GM19025 (cell line): ENCODE measurements around the gene ALG3.

Experiments used
- ATAC-seq: cut with Tn5 transposase; IDR thresholded peaks from one replicate; pipeline ENCODE4 v1.9.1; 2021; ENCODE audit warnings: mild to moderate bottlenecking, low read depth, moderate library complexity; ENCODE audit not compliant: unreplicated experiment

Gene ALG3

DNA sequence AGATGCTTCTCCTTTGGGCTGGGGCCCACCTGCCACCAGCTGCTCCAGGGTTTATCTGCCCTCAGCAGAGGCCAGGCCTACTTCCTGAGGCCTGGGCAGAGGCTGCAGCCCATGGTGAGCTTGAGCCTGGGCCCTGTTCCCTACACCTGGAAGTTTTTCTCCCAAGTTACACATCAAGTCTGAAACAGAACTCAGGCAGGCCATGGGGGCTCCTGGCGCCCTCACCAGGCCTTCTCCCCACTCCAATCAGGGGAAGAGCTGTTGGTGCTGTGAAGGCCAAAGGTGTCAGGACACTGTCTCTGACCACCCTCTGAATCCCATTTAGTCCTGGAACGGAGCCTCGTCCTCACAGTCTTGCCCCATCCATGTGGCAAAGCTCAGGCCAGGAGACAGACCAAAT, 12.1 kb downstream of the ALG3 start:
- no peak for ATAC-seq

DNA sequence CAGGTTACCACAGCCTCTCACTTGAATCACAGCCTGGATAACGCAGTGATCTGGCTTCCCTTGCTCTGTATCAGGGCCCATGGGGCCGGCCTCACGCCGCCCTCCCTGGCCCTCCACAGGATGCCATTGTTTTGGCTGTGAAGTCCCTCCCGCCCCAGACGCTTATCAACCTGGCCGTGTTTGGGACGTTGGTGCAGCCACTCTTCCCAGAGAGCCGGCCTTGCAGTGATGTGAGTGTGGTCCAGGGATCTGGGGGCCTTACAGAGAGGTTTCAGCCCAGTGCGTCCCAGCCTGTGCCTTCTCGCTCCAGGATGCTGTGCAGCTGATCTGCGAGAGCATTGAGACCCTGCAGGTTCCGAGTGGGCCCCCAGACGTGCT, 12.7 kb downstream of the ALG3 start:
- ATAC-seq: no peak

DNA sequence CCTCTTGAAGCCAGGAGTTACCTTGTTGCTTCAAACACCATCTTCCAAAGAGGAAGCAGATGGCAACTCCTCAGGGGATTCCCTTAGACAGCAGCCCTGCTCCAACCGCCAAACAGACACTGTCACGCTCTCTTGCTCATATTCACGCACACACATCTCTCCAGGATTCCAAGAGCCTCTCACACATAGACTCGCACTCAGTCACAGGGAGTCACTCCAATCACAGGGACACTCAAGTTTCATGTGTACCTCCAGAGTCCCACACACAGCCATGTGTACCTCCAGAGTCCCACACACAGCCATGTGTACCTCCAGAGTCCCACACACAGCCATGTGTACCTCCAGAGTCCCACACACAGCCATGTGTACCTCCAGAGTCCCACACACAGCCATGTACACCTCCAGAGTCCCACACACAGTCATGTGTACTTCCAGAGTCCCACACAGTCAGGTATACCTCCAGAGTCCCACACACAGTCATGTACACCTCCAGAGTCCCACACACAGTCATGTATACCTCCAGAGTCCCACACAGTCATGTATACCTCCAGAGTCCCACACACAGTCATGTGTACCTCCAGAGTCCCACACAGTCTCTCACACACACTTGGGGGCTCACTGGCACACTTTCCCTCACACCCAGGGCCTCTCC, 13.3 kb downstream of the ALG3 start:
- no peak for ATAC-seq

DNA sequence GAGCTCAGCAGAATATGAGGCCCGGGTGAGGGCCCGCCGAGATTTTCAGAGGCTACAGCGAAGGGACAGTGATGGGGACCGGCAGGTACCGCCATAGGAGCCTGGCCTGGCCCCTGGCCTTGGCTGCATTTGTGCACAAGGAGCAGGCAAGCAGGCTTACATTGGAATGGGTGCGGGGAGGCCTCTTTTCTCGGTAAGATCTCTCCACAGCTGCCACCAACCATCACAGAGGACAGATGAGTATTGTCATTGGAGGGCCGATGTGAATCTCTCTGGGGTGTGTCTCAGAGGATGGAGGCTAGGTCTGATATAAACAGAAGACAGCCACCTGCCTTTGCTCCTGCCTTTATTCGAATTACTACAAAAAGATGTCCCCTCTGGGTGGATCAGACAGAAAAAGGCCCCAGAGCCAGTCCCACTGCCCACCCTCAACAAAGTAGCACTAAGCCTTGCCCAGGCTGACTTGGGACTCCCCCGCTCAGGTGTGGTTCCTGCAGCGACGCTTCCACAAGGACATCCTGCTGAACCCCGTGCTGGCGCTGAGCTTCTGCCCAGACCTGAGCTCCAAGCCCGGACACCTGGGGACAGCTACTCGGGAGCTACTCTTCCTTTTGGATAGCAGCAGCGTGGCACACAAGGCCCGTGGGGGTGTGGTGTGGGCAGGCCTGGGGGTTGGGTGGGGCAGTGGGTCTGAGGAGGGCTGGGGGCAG, 13.9 kb downstream of the ALG3 start:
- ATAC-seq: no peak

DNA sequence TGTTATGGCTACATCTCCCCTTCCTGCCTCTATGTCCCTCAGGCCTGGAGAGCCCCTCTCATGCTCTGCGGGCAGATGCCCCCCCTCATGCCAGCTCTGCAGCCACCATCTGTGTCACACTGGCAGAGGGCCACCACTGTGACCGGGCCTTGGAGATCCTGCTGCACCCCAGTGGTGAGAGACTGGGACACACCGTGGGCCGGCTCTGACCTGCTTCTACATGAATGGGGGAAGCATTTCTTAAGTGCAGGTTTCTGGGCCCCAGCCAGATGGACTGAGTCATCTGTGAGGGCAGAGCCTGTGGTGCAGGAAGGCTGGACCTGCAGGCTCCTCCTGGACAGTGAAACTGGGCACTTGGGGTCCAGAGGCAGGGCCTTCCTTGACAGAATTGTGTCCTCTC, 14.5 kb downstream of the ALG3 start:
- no peak for ATAC-seq

DNA sequence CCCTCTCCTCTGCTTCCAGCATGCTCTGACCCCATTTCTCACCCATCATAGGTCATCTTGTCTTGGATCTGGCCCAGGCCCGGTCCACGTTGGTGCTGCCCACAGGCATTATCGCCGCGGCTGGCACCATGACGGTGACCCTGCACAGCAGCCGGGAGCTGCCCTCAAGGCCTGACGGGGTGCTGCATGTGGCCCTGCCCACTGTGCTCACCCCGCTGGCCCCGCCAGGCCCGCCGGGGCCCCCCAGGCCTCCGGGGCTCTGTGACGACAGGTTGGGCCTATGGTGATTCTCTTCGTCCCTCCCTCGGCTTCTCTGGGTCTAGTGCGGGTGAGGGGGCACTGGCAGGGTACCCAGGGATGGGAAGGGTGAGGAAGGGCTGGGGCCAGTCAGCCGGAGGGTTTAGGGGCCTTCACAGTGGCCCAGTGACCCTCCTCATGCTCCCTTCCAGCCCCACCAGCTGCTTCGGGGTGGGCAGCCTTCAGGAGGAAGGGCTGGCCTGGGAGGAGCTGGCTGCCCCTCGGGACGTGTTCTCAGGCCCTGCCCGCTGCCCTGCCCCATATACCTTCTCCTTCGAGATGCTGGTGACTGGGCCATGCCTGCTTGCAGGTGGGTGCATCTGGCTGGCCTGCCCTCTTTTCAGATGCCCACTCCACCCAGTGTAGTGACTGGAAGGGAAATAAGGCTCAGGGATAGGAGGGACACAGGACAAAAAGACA, 15.5 kb downstream of the ALG3 start:
- ATAC-seq: no peak

DNA sequence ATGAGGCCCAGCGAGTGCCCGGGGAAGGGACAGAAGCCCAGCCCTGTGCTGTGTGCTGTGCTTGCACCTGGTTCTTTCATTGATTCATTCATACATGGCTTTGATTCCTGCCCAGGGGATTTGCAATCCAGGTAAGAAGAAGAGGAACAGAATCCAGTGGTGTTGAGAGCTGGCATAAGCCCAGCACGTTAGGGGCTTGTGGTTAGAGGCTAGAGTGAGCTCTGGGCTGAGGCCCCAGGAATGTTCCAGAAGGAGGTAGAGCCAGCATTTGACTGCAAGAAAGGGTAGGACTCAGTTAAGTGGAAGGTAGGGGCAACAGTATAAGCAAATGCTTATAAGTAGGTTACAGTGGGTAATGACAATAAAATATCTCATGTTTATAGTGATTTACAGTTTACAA, 17.1 kb downstream of the ALG3 start:
- no peak for ATAC-seq

DNA sequence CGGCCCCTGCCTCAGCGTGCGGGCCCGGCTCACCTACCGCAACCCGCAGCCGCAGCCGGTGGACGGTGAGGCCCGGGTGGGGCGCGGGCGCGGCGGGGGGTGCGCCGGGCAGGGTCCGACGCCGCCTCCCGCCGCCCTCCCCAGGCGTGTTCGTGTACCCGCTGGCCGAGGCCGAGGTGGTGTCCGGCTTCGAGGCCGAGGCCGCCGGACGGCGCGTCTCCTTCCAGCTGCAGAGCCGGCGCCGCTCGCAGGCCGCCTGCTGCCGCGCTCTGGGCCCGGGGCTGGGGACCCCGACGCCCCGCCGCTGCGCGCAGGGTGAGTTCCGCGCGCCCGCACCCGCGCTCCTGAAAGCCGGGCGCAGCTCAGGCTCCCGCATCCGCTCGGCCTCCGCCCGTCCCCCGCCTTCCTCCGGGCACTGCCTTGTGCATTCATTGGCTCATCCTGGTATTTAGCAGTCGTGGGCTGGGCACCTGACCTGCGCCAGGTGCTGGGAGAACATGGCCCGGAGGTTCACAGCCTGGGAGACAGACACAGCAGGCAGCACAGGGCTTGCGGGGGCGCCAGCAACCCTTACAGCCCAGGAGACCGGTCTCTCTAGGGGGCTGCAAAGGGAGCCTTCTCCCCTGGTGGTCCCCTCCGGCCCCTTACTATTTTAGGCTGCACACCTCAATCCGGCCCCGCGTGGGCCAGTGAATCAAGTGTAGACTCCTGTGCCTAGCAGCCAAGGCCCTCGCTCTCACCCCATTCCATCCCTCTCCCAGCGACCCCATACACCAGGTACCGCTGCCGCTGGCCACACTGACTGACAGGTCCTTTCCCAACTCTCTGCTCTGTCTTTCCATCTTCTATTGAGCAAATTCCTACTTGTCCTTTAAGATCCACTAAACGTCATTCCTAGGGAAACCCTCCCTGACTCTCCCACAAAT, 17.9 kb downstream of the ALG3 start:
- ATAC-seq: no peak

DNA sequence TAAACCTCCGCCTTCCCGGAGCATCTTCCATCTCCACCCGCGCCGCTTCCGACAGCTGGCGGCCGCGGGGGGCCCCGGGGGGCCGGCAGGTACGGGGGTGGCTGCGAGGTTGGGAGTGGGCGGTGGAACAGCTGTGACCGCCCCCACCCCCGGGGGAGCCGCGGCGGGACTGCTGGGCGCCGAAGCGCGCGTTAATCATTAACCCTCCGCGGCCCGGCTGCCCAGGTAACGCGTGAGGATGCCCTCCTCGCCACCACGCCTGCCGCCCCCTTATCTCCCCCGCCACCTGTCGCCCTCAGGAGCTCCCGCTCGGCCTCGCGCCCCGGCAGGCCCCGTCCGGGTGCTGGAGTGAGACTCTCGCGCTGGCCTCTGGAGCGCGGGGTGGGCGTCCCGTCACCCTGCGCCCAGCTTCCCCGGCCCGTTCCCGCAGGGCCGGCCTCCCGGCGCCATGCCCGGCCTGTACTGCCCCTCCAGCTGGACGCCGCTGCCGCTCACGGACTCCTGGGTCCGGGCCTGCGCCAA, 18.6 kb downstream of the ALG3 start:
- ATAC-seq: no peak

DNA sequence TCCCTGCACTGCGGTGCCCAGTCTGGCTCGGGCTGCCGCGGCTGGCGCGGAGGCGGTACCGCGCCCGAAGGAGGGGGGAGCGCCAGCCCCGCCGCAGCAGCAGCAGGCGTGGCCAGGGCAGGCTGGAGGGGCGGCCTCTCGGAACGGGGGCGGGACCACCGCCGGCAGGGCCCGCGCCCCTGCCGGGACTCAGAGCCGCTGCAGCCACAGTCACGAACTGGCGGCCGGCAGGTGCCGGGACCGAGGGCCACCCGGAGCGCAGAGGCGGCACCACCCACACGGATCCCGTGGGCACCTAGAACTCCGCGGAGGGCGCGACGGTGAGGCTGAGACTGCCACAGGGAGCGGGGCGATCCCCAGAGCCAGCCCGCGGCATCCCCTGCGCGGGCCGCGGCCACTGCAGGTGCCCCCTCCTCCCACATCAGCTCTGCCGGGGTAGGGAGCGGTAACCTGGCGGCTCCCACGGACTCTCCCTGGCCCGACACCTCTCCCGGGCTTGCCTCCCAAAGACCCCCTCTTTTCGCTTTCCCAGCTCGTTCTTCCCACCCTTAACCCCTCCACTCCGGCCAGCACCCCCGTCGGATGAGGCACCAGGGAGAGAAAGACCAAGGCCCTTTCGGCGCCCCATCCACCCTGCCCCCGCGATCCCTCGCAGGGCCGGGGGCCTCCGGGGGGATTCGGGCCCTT, 19.2 kb downstream of the ALG3 start, which contains the start of gene VWA5B2:
TSS of gene VWA5B2 (plus strand) at position 192 of the 687 bp plus-strand sequence. CDS start 944 bp downstream, outside the sequence.
- ATAC-seq: peak; percentile 77

DNA sequence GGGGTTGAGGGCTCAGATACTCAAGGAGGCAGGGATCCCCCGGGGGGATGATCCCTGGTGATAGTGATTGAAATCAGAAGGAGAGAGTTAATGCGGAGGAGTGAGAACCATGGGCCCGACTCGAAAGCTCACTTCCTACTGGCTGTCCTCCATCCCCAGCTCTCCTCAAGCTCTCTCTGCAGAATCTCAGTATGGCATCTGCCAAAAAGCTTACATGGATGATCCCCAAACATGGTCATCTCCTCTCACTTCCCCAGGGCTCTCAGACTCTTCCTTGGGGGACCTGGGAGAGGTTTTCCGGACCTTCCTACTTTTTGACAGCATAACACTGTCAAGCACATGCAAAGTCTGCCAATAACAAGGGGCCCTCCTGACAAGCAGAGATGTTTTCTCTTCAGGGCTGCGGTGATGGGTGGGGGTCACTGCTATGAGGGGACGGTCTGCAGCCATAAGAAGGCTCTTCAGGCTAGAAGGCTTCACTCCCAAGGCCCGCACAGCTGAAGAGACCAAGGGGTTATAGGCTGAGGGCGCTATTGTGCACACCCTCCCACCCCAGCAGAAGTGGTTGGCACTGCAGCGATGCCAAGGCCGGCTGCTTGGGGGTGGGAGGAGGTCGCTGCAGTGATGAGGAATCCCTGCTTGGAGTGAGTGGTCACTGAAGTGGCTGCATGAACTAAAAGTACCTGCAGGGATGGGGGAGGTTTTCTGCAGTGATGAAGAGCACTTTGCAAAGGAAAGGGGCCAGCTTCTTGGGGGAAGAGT, 20.2 kb downstream of the ALG3 start:
- no peak for ATAC-seq

DNA sequence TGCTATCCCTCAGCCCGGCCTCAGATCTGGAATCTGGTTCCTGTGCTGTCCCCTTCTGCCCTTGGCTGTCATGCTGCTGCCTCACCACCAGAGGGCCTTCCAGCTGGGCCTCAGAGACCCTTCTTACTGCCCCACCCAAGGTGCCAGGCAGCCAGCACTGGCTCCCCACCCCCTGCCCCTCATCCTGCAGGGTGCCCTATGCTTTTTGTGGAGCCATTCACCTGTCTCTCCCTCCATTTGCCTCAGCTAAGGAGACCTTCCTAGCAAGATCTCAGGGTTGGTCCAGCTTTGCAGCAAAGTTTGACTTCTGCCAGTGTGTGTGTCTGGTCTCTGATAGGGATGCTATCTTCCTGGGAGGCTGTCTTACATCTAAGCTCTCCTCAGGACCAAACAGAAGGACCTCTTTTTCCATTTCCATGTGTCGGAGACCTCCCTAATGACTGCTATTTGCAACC, 21.3 kb downstream of the ALG3 start:
- ATAC-seq: no peak

DNA sequence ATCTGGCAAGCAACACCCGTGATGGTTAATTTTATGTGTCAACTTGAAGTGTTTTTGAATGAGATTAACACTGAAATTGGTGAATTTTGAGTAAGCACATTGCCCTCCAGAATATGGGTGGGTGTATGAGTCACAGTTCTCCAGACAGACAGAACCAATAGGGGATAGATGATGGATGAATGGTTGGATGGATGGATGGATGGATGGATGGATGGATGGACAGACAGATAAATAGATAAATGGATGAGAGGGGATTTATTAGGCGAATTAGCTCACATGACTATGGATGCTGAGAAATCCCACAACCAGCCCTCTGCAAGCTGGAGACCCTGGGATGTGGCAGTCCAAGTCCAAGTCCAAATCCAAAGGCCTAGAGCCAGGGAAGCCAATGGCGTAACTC, 24.8 kb downstream of the ALG3 start:
- no peak for ATAC-seq

DNA sequence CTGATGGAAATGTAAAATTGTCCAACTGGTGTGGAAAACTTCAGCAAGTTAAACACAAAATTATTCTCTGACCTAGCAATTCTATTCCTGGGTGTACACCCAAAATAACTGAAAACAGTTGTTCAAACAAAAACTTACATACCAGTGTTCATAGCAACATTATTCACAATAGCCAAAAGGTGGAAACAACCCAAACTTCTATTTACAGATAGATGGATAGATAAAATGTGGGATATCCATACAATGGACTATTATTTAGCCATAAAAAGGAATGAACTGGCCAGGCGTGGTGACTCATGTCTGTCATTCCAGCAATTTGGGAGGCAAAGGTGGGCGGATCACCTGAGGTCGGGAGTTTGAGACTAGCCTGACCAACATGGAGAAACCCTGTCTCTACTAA, 26.2 kb downstream of the ALG3 start:
- ATAC-seq: no peak

DNA sequence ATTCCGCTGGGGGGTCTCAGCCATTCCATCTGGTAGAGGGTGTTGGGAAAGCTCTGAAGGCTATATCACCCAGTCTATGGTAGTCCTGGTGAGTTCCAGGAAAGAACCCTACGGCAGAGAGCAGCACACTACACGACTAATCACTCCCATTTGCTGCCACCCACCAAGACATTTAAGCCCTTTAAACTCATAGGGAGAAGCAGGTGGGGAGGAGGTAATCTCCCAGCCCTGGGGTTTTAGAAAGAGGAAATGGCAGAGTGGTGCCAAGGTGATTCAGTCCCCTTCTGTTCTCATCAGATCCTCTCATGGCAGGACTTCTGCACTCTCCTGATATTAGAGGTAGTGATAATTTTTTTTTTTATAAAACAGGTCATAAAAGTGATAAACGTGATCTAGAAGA, 29.9 kb downstream of the ALG3 start:
- no peak for ATAC-seq

DNA sequence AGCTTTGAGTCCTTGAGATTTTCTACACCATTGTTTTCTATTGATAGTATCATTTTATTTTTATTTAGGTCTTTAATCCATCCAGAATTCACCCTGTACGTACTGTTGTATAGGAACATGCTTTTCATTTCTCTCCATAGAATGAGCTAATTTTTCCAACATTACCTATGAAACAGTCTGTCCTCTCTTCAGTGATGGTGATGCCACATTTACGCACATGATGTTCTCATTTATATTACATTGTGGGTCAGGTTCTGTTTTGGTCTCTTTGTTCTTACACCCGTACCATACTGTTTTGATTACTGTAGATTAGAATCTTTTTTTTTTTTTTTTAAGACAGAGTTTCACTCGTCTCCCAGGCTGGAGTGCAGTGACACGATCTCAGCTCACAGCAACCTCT, 37.0 kb downstream of the ALG3 start:
- ATAC-seq: no peak

DNA sequence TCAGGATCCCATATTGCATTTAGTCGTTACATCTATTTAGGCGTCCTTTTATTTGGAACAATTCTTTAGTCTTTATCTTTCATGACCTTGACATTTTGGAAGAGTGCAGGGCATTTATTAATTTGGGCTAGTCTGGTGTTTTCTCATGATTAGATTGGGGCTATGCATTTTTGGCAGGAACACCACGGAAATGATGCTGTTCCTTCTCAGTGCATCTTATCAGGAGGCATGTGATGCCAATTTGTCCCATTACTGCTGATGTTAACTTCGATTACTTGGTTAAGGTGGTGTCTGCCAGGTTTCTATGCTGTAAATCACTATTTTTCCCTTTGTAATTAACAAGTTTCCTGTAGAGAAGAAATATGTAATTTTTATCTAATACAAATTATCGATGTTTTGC, 37.5 kb downstream of the ALG3 start:
- ATAC-seq: no peak

DNA sequence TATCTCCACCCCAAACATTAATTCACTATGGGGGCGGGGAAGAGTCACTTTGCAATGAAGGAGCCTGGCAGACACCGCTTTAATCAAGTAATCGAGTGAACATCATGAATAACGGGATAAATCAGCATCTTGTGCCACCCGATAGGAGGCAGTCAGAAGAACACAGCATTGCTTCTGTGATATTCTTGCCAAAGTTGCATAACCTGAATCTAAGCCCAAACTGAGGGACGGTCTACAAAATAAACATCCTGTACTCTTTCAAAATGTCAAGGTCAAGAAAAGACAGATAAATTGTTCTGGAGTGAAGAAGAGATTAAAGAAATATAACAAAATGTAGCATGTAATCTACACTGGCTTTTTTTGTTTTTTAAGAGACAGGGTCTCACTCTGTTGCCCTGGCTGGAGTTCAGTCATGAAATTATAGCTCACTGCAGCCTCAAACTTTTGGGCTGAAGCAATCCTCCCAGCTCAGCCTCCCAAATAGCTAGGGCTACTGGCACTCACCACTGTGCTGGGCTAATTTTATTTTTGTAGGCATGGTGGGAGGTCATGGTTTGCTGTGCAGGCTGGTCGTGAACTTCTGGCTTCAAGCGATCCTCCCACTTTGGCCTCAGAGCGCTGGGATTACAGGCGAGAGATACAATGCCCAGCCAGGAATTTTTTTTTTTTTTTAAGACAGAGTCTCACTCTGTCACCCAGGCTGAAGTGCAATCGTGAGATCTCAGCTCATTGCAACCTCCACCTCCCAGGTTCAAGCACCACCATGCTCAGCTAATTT, 39.4 kb downstream of the ALG3 start:
- ATAC-seq: no peak
